ENCODE results near the gene RPIA.
"Not testable (repeated sequence)": the region's sequence is repeated elsewhere in the genome, so short reads cannot be mapped to it uniquely, and the experiment has no call there.

Gene RPIA

DNA sequence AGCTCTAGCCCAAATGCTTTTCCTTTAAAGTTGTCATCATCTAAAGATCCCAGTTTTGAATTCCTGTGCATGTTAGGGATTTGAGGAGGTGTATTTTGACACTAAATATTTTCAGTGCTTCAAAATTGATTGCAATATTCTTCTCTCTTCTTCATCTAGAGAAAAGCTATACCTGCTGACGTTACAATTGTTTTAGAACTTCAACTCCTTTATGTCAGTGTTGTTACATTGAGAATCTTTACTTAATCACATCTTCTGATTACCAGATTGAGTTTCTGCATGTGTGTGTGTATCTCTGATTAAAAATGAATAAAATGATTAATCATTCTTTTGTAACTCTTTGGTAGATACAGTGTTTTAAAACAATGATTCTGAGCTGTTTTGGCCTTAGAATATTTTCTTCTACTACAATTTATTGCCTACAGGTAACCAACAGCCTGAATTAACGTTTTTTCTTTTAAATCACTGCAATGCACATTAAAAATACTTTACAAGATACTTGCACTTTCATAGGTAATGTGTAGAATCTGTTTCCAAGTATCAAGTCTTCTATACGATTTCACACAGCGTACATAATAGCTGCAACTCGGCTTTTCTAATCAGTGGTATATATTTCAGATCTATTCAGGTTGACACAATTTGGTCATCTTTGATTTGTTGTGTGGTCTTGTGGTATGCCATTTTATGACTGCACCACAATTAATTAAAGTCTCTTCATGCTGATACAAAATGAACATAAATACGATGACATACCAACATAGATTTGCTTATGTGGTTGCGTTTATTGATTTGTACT is 82.0 kb downstream of the RPIA start:
- not testable (repeated sequence) for DNase-seq (ENCODE audit: low spot score)

DNA sequence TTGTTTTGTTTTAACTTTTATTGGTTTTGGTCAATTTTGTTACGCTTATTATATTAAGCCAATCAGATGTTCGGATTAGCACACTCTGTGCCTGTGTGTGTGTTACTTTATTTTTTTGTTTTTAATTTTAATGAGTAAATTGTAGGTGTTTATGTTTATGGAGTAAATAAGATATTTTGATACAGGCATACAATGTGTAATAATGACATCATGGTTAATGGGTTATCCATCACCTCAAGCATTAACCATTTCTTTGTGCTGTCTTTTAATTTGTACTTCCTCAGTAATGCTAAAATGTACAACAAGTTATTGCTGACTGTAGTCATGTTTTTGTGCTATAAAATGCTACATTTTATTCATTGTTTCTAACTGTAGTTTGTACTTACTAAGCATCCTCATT is 97.7 kb downstream of the RPIA start:
- DNase-seq (ENCODE audit: low spot score): not testable (repeated sequence)

DNA sequence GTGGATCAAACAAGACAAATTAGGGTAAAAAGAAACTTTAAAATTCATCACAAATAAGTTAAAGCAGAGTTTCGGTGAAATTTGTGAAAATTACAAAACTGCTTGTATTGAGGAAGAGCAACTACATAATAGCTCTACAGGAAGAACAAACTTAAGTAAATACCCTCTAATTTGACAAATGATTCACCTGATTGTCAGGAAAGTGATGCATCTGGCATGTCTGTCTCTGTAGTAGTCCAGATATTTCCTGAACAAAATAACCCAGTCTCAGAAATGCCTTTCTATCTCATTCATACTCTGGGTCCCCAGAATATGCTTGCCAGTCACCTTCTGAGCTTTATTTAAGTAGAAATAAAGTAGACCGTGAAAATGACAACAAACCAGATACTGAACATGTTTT is 104.5 kb downstream of the RPIA start:
- not testable (repeated sequence) for DNase-seq (ENCODE audit: low spot score)

DNA sequence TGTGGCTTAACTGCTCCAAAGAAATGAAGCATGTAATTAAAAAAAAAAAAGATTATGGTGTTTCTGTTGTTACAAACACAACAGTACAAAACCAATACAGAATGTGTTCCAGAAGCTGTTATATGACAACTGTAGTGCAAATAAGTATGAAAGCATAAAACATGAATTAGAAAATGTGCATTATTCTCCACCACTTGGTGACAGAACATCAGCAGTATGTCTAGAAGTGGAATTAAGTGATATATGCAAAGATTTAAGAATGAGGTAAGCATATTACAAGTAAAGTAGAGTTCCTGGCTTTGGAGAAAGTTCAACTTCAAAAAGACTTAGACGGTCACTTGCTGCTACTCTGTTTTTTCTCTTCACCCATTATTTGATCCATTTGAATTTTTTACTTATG is 105.0 kb downstream of the RPIA start:
- not testable (repeated sequence) for DNase-seq (ENCODE audit: low spot score)

DNA sequence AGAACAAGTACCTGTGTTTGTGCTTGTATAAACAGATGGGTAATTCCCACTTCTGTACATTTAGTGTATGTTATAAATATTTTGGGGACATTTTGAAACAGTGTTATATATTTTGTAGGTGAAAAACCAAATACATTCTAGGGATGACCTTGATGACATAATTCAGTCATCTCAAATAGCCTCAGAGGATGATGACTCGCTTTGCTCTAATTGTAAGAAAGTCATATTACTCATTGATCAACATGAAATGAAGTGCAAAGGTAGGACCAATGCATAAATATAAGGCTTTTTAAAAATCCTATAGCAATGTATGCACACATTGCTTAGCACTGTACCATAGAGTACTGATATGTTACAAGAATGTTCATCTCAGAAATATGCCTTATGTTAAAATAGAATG is 105.7 kb downstream of the RPIA start:
- DNase-seq (ENCODE audit: low spot score): not testable (repeated sequence)

Data from ecto neural progenitor cell (in vitro differentiated cells).